Keratinocyte (primary cell): ENCODE results near the gene R3HDM2.

Experiments used
- CTCF ChIP-seq, 3 experiments: IDR thresholded peaks in 1 of 3; conservative IDR thresholded peaks in 1 of 3; optimal IDR thresholded peaks in 1 of 3; 2 replicates in 2 of 3; 3 replicates in 1 of 3; pipeline versions ENCODE3 to v1.5.1; 2011; ENCODE audit warnings: low read length in 3 of 3, mild to moderate bottlenecking in 3 of 3, moderate library complexity in 2 of 3, control low read depth in 1 of 3, inconsistent platforms in 1 of 3; ENCODE audit not compliant: insufficient read depth in 2 of 3; ENCODE audit errors: extremely low read depth in 1 of 3
- EZH2 ChIP-seq: IDR thresholded peaks from one replicate; pipeline ENCODE4 v1.6.1; 2012; ENCODE audit warnings: inconsistent platforms, mild to moderate bottlenecking, low read length, moderate library complexity

DNA sequence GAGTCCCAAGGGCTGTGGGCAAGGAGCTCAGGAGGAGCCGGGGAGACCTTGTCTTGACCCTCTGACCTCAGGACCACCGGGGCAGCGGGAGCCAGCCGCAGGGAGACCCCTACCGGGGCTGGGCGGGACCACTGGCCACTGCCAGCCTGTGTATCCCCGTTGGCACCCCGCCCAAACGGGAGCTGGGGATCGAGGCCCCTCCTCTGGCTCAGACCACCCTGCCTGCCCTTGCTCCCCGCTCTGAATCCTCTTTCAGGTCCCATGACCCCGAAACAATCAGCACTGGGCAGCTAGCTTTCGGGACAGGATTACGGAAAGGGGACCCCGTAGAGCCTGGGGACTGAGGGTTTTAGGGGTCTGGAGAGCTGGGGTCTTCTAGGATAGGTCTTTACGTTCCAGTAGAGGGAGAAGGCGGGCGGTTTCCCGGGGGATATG, 30.0 kb upstream of the R3HDM2 start:
- TF ChIP-seq CTCF (optimal IDR thresholded peaks at IDR 0.05 in 1 of 3, IDR thresholded peaks at IDR 0.05 in 1 of 3, conservative IDR thresholded peaks at IDR 0.05 in 1 of 3; ENCODE audit: extremely low read depth in 1 of 3, insufficient read depth in 2 of 3, low read length in 3 of 3) (no peak), EZH2 (no peak)
